MM.1S (cell line): ENCODE data around the gene AP3D1.

Source experiments
- DNase-seq: peaks from one replicate; pipeline ENCODE4 v3.0.0-alpha.2; 2015
- H2AFZ ChIP-seq: fragments of 300-600 bp; sonication (generic); 2 replicates; pipeline ENCODE4 v1.6.0; 2016; ENCODE audit warnings: antibody characterized with exemption, low read length
- H3F3A ChIP-seq: fragments of 300-600 bp; sonication (generic); 2 replicates; pipeline ENCODE4 v1.6.1; 2016; ENCODE audit warnings: mild to moderate bottlenecking, antibody characterized with exemption, low read length, moderate library complexity, mixed read lengths; ENCODE audit not compliant: insufficient read depth
- H3K27ac ChIP-seq: fragments of 300-600 bp; sonication (generic); 2 replicates; pipeline ENCODE4 v1.5.1; 2016; ENCODE audit warnings: mild to moderate bottlenecking, low read length
- H3K27me3 ChIP-seq: fragments of 300-600 bp; sonication (generic); replicated peaks from 2 replicates; pipeline ENCODE4 v1.6.0; 2016; ENCODE audit warnings: low read length; ENCODE audit not compliant: insufficient read depth
- H3K36me3 ChIP-seq: fragments of 300-600 bp; sonication (generic); replicated peaks from 2 replicates; pipeline ENCODE4 v1.6.1; 2016; ENCODE audit warnings: mild to moderate bottlenecking, low read length, mixed read lengths; ENCODE audit not compliant: insufficient read depth
- H3K4me1 ChIP-seq: fragments of 300-600 bp; sonication (generic); 2 replicates; pipeline ENCODE4 v1.6.1; 2016; ENCODE audit warnings: low read length, mixed read lengths
- H3K4me2 ChIP-seq: fragments of 300-600 bp; sonication (generic); 2 replicates; pipeline ENCODE4 v1.6.0; 2016; ENCODE audit warnings: low read depth, low read length
- H3K4me3 ChIP-seq: fragments of 300-600 bp; sonication (generic); 2 replicates; pipeline ENCODE4 v1.5.1; 2016; ENCODE audit warnings: low read length, mixed read lengths
- H3K79me2 ChIP-seq: fragments of 300-600 bp; sonication (generic); 2 replicates; pipeline ENCODE4 v1.6.1; 2016; ENCODE audit warnings: mixed run types, low read length, mixed read lengths
- H3K9ac ChIP-seq: fragments of 300-600 bp; sonication (generic); 2 replicates; pipeline ENCODE4 v1.6.1; 2016; ENCODE audit warnings: low read length, mixed read lengths
- H3K9me2 ChIP-seq: fragments of 300-600 bp; sonication (generic); replicated peaks from 2 replicates; pipeline ENCODE4 v1.6.1; 2016; ENCODE audit warnings: mild to moderate bottlenecking, low read length, mixed read lengths; ENCODE audit not compliant: insufficient read depth
- H3K9me3 ChIP-seq: fragments of 300-600 bp; sonication (generic); replicated peaks from 2 replicates; pipeline ENCODE4 v1.6.1; 2016; ENCODE audit warnings: mild to moderate bottlenecking, low read length, mixed read lengths; ENCODE audit not compliant: insufficient read depth
- H4K20me1 ChIP-seq: fragments of 300-600 bp; sonication (generic); 2 replicates; pipeline ENCODE4 v1.6.1; 2016; ENCODE audit warnings: mild to moderate bottlenecking, low read length, moderate library complexity, mixed read lengths; ENCODE audit not compliant: insufficient read depth
- CTCF ChIP-seq: fragments of 300-600 bp; sonication (generic); IDR thresholded peaks from 2 replicates; pipeline ENCODE4 v1.5.1; 2016; ENCODE audit warnings: antibody characterized with exemption, low read length, mixed read lengths
- EZH2 ChIP-seq: fragments of 300-600 bp; sonication (generic); optimal IDR thresholded peaks from 2 replicates; pipeline ENCODE3; 2017; ENCODE audit warnings: low read depth, mild to moderate bottlenecking, antibody characterized with exemption, low read length, mixed read lengths
- EZH2phosphoT487 ChIP-seq: fragments of 300-600 bp; sonication (generic); IDR thresholded peaks from 2 replicates; pipeline ENCODE4 v1.6.1; 2018; ENCODE audit warnings: antibody characterized with exemption, low read length

AP3D1 gene

GRCh38 chr19:2157452-2157851, 6.1 kb upstream of the AP3D1 start:
- no peaks in the 10 kb centered on the region for H3K36me3 ChIP-seq
- no peak overlapping the region for H2AFZ ChIP-seq
- no peaks in the 10 kb centered on the region for H3K9me2 ChIP-seq
- no peak overlapping the region for H3K27ac ChIP-seq
- H3K79me2 ChIP-seq = no peaks in the 10 kb centered on the region
- no peaks in the 10 kb centered on the region for H3K27me3 ChIP-seq
- no peak overlapping the region for H3K4me2 ChIP-seq
- TF ChIP-seq CTCF (no peak), EZH2phosphoT487 (no peak), EZH2 (no peak)
- H3K4me1 ChIP-seq = no peaks in the 10 kb centered on the region
- H3F3A ChIP-seq = no peaks in the 10 kb centered on the region
- no peaks in the 10 kb centered on the region for H3K9me3 ChIP-seq
- no peak for DNase-seq
- H4K20me1 ChIP-seq = no peaks in the 10 kb centered on the region
- H3K9ac ChIP-seq = no peak overlapping the region
- H3K4me3 ChIP-seq = no peak overlapping the region

DNA sequence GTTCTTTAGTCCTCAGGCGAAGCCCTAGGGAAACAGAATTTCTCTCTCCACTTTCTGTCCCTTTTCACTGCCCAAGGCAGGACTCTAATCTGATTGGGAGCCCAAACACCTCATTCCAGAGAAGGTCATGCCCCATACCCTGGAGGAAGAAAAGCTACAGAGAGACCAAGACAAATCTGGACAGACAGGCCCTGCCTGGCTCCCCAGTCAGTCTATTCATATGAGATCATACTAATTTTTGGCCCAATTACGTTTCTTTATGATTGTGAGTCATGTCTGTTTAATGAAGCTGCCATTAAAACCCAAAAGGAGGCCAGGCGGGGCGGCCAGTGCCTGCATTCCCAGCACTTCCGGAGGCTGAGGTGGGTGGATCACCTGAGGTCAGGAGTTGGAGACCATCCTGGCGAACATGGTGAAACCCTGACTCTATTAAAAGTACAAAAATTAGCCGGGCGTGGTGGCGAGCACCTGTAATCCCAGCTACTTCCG, 3.3 kb upstream of the AP3D1 start:
- Histone ChIP-seq H3K9me3 (no peaks in the 10 kb centered on the region), H3K4me1 (peaks cover 13% of the 10 kb centered on the region), H3K36me3 (no peaks in the 10 kb centered on the region), H3K27ac (no peak overlapping the region), H3K4me2 (no peak overlapping the region), H3K9me2 (no peaks in the 10 kb centered on the region), H2AFZ (no peak overlapping the region), H4K20me1 (no peaks in the 10 kb centered on the region), H3K79me2 (peaks cover 16% of the 10 kb centered on the region), H3K27me3 (no peaks in the 10 kb centered on the region), H3K4me3 (no peak overlapping the region), H3K9ac (no peak overlapping the region), H3F3A (no peaks in the 10 kb centered on the region)
- TF ChIP-seq EZH2phosphoT487 (no peak), CTCF (no peak), EZH2 (no peak)
- no peak for DNase-seq

DNA sequence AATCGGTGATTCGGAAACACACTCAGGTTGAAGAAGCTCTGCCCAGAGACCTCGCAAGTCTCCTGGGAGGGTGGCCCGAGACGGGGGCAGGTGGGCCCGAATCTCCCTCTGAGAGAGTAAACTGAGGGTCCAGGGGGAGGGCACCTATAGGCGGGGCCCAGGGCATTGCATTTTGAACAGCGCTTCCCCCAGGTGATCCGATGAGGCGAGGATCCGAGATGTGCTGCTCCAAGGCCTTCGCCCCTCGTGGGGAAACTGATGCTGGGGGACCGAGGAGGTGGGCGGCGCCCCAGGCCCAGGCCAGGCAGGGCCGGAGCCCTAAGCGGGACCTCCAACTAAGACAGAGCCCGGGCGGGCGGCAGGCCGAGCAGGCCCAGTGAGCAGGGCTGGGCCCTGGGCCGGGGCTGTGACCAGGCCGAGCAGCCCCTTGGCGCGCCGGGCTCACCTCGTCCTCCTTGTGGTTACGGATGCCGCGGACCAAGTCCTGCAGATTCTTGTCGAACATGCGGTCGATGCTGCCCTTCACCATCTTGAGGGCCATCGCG, 500 bp downstream of the AP3D1 start:
- Histone ChIP-seq H3K9me3 (no peaks in the 10 kb centered on the region), H3K4me3 (peak overlapping the region; percentile 90), H3K9ac (peak overlapping the region; percentile 95), H3K9me2 (no peaks in the 10 kb centered on the region), H2AFZ (peak overlapping the region; percentile 44; the same call in 1 of the 2 replicates), H3K79me2 (peaks cover 53% of the 10 kb centered on the region), H3K27ac (peak overlapping the region; percentile 34; the same call in 1 of the 2 replicates), H3K4me1 (peaks cover 16% of the 10 kb centered on the region), H3K27me3 (no peaks in the 10 kb centered on the region), H3F3A (no peaks in the 10 kb centered on the region), H4K20me1 (peaks cover 10% of the 10 kb centered on the region; the same call in 1 of the 2 replicates), H3K4me2 (peak overlapping the region; percentile 88), H3K36me3 (no peaks in the 10 kb centered on the region)
- TF ChIP-seq CTCF (no peak), EZH2phosphoT487 (no peak), EZH2 (no peak)
- peak; percentile 24 for DNase-seq
